Endothelial cell of umbilical vein (primary cell): ENCODE results near the gene ACTL8. TPM values are rescaled to one million over a fixed set of nuclear protein-coding genes. Genes with fewer than 3 reads are reported as not detected.

Source experiments
- BruUV-seq: library from RNA; stranded (reverse); fragments of 400-500 nt; replicated peaks from 2 replicates; lab custom pipeline; 2021; lab: Mats Ljungman, UMichigan
- CTCF ChIA-PET: fragments of 300-600, 350-600 bp; sonication (Branson Sonifier 250); formaldehyde crosslinking; loops from one replicate; lab custom pipeline; 2021; ENCODE audit warnings: antibody characterized with exemption, inconsistent platforms; lab: Charles Lee
- POLR2A ChIA-PET: fragments of 300-600, 350-600 bp; sonication (Branson Sonifier 250); formaldehyde crosslinking; loops from one replicate; lab custom pipeline; 2021; ENCODE audit warnings: antibody characterized with exemption, inconsistent platforms; lab: Charles Lee
- DNase-seq: peaks from one replicate; pipeline ENCODE4 v3.0.0-alpha.2; 2011; ENCODE audit warnings: low read depth, low spot score
- FAIRE-seq: peaks from 2 replicates; lab custom pipeline; 2011; peaks lifted over from hg19 to GRCh38; lab: Jason Lieb, UNC
- H2AFZ ChIP-seq: 2 replicates; pipeline ENCODE4 v1.6.0; 2012; ENCODE audit warnings: low read depth, low read length, control low read depth, inconsistent platforms
- H3K27ac ChIP-seq: 2 replicates; pipeline ENCODE4 v1.5.1; 2011; ENCODE audit warnings: low read depth, mild to moderate bottlenecking, control low read depth, low read length, moderate library complexity; ENCODE audit not compliant: insufficient read depth
- H3K27me3 ChIP-seq, 2 experiments: 2 replicates each; pipeline versions ENCODE4 v1.6.0 to v1.6.1; 2011; ENCODE audit warnings: low read length in 2 of 2, mixed read lengths in 1 of 2; ENCODE audit not compliant: control insufficient read depth in 2 of 2, insufficient read depth in 2 of 2
- H3K36me3 ChIP-seq, 2 experiments: 2 replicates in 1 of 2; 3 replicates in 1 of 2; pipeline ENCODE4 v1.5.1; 2011; ENCODE audit warnings: low read length in 2 of 2, mild to moderate bottlenecking in 1 of 2, moderate library complexity in 1 of 2; ENCODE audit not compliant: control insufficient read depth in 2 of 2, insufficient read depth in 2 of 2; ENCODE audit errors: extremely low read depth in 1 of 2
- H3K4me1 ChIP-seq: 3 replicates; pipeline ENCODE4 v1.5.1; 2011; ENCODE audit warnings: mild to moderate bottlenecking, low read length; ENCODE audit not compliant: control insufficient read depth, insufficient read depth; ENCODE audit errors: extremely low read depth
- H3K4me2 ChIP-seq: 2 replicates; pipeline ENCODE4 v1.6.1; 2011; ENCODE audit warnings: low read length, control low read depth, mixed read lengths; ENCODE audit not compliant: insufficient read depth
- H3K4me3 ChIP-seq, 3 experiments: fragments of 200-600 bp in 1 of 3; sonication (generic), shearing (Covaris generic) in 1 of 3; replicated peaks in 1 of 3; 2 replicates each; pipeline ENCODE4 v1.5.1; 2011 to 2016; ENCODE audit warnings: control low read depth in 3 of 3, low read length in 3 of 3, mild to moderate bottlenecking in 2 of 3, inconsistent platforms in 1 of 3, low read depth in 1 of 3, moderate library complexity in 1 of 3; ENCODE audit not compliant: insufficient read depth in 1 of 3
- H3K79me2 ChIP-seq: 2 replicates; pipeline ENCODE4 v1.6.0; 2012; ENCODE audit warnings: low read length, inconsistent platforms; ENCODE audit not compliant: control insufficient read depth, insufficient read depth
- H3K9ac ChIP-seq: replicated peaks from 2 replicates; pipeline ENCODE3; 2011; ENCODE audit warnings: low read length, control low read depth; ENCODE audit not compliant: insufficient read depth; ENCODE audit errors: extremely low read depth
- H3K9me1 ChIP-seq: replicated peaks from 3 replicates; pipeline ENCODE4 v1.6.0; 2011; ENCODE audit warnings: mild to moderate bottlenecking, low read length; ENCODE audit not compliant: control insufficient read depth, insufficient read depth; ENCODE audit errors: extremely low read depth
- H3K9me3 ChIP-seq: replicated peaks from 2 replicates; pipeline ENCODE4 v1.5.1; 2012; ENCODE audit warnings: low read length, inconsistent platforms; ENCODE audit not compliant: control insufficient read depth, insufficient read depth
- H4K20me1 ChIP-seq: replicated peaks from 2 replicates; pipeline ENCODE3; 2011; ENCODE audit warnings: mild to moderate bottlenecking, low read length; ENCODE audit not compliant: control insufficient read depth, insufficient read depth; ENCODE audit errors: extremely low read depth
- CTCF ChIP-seq, 2 donors: IDR thresholded peaks; 1 replicate in 1 of 2; 2 replicates in 1 of 2; pipeline ENCODE4 v1.5.1; 2011; ENCODE audit warnings: low read length in 2 of 2, mild to moderate bottlenecking in 2 of 2, moderate library complexity in 2 of 2, control low read depth in 1 of 2, inconsistent platforms in 1 of 2, low read depth in 1 of 2; ENCODE audit not compliant: insufficient read depth in 1 of 2; ENCODE audit errors: extremely low read depth in 1 of 2
- EZH2 ChIP-seq: IDR thresholded peaks from 2 replicates; pipeline ENCODE4 v1.6.1; 2012; ENCODE audit warnings: borderline replicate concordance, low read depth, mild to moderate bottlenecking, moderate library complexity, low read length, inconsistent platforms; ENCODE audit not compliant: severe bottlenecking
- FOS ChIP-seq: IDR thresholded peaks from 2 replicates; pipeline ENCODE4 v1.6.1; 2011; ENCODE audit warnings: mild to moderate bottlenecking, low read length, moderate library complexity, borderline replicate concordance; ENCODE audit not compliant: insufficient read depth
- GATA2 ChIP-seq: IDR thresholded peaks from 2 replicates; pipeline ENCODE4 v1.7.0; 2011; ENCODE audit warnings: low read depth, mild to moderate bottlenecking, moderate library complexity, mixed read lengths, low read length; ENCODE audit not compliant: insufficient read length, insufficient read depth
- JUN ChIP-seq: IDR thresholded peaks from 2 replicates; pipeline ENCODE4 v1.6.1; 2011; ENCODE audit warnings: borderline replicate concordance, low read depth; ENCODE audit not compliant: insufficient read length, insufficient read depth
- MAX ChIP-seq: IDR thresholded peaks from 2 replicates; pipeline ENCODE4 v1.6.1; 2011; ENCODE audit not compliant: insufficient read depth, insufficient read length
- MYC ChIP-seq: IDR thresholded peaks from one replicate; pipeline ENCODE4 v1.6.1; 2011; ENCODE audit warnings: mild to moderate bottlenecking, low read depth, low read length
- POLR2A ChIP-seq: IDR thresholded peaks from 2 replicates; pipeline ENCODE4 v1.6.1; 2012; ENCODE audit warnings: low read depth, mild to moderate bottlenecking, control low read depth, low read length
- POLR2AphosphoS5 ChIP-seq: IDR thresholded peaks from 2 replicates; pipeline ENCODE4 v1.6.1; 2012; ENCODE audit warnings: low read depth, mild to moderate bottlenecking, control low read depth, low read length, moderate library complexity; ENCODE audit not compliant: insufficient read depth
- dilution Hi-C: fragments of 300-500 bp; cut with MboI; formaldehyde crosslinking; loops from one replicate; pipeline ENCODE4 v1.15.0; 2019; ENCODE audit warnings: low sequenced_read_pairs; ENCODE audit not compliant: extremely low pct_ligation_motif_present
- intact Hi-C: fragments of 100-400 bp; cut with micrococcal nuclease; formaldehyde crosslinking; loops from one replicate; pipeline ENCODE4 v1.10.0; 2022
- polyA plus RNA-seq, 4 experiments: library from polyadenylated mRNA; depleted of rRNA in 3 of 4; stranded (reverse) in 3 of 4; unstranded in 1 of 4; fragments of >200 nt; gene quantifications; 2 replicates each; pipeline versions ENCODE4 v1.2.1 to v1.2.3, GENCODE V29; 2011 to 2012; ENCODE audit warnings: missing spikeins in 1 of 4
- total RNA-seq: library from RNA; stranded (reverse); gene quantifications from 2 replicates; pipeline ENCODE4 v1.2.3, GENCODE V29; 2021

ACTL8 gene
- total and polyA plus RNA-seq, 2 donors (not counting 3 experiments of a cell fraction or from before 2014, with no cell fraction given), result not detected

DNA sequence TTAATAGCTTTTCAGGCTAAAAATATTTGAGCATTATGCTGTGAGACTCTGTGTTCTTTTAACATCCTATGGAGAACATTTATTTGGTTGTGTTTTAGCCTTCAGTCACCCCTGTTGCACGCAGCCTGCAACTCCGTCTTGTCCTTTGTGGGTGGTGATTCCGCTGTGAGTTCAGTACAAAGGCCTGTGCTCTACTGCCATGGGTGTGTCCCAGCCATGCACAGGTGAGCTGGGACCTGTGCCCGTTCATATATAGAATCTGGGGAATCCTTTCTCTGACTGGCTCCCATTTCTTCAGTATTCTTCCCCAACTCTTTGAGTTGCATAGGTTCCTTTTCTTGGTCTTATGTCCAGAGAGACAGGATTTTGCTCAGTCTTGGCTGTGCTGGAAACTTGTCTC, 61.4 kb downstream of the ACTL8 start:
- FAIRE-seq (no peak), DNase-seq (no peak)
- Histone ChIP-seq H3K4me1 (no peaks in the 10 kb centered on the region), H2AFZ (no peak overlapping the region), H3K9me3 (no peaks in the 10 kb centered on the region), H4K20me1 (no peaks in the 10 kb centered on the region), H3K9me1 (no peaks in the 10 kb centered on the region), H3K4me3 (no peak overlapping the region), H3K9ac (no peak overlapping the region), H3K27me3 (no peaks in the 10 kb centered on the region), H3K27ac (no peak overlapping the region), H3K79me2 (no peaks in the 10 kb centered on the region), H3K4me2 (no peak overlapping the region), H3K36me3 (no peaks in the 10 kb centered on the region)
- BruUV-seq, result no TSS peak
- intact Hi-C loops (no loop called here), dilution Hi-C loops (no loop called here)
- POLR2A ChIA-PET, result no interaction called here
- TF ChIP-seq CTCF (IDR thresholded peaks at IDR 0.05; ENCODE audit: extremely low read depth in 1 of 2, insufficient read depth in 1 of 2, low read depth in 1 of 2, low read length in 2 of 2) (no peak), EZH2 (no peak), FOS (no peak), GATA2 (no peak), POLR2A (no peak), MAX (no peak), JUN (no peak), POLR2AphosphoS5 (no peak), MYC (no peak)
- CTCF ChIA-PET, result no interaction called here
